Activated naive CD4-positive, alpha-beta T cell treated with anti-CD3 and anti-CD28 coated beads, Interleukin-2, amount 50 U/mL, for 24 hours (primary cell): ENCODE measurements around the gene ADAMTS4.

Experiments used
- H3K27ac Mint-ChIP-seq: one replicate; pipeline ENCODE4 v1.8.0; 2021; ENCODE audit warnings: mild to moderate bottlenecking, mixed read lengths
- H3K27me3 Mint-ChIP-seq: one replicate; pipeline ENCODE4 v1.8.0; 2021; ENCODE audit warnings: mixed read lengths
- H3K36me3 Mint-ChIP-seq: one replicate; pipeline ENCODE4 v1.8.0; 2021; ENCODE audit warnings: mixed read lengths
- H3K4me1 Mint-ChIP-seq: one replicate; pipeline ENCODE4 v1.8.0; 2021; ENCODE audit warnings: mixed read lengths
- H3K4me3 Mint-ChIP-seq: one replicate; pipeline ENCODE4 v1.8.0; 2021; ENCODE audit warnings: mild to moderate bottlenecking, mixed read lengths
- H3K9me3 Mint-ChIP-seq: one replicate; pipeline ENCODE4 v1.8.0; 2021; ENCODE audit warnings: mixed read lengths

ADAMTS4 gene

GRCh38 chr1:161159087-161159912 is 39.6 kb downstream of the ADAMTS4 start, which contains the start of gene USP21:
TSS of gene USP21 (plus strand) at chr1:161159500. CDS start at chr1:161160641, 1,141 bp downstream.
- Mint-ChIP-seq H3K36me3 (peaks cover 14% of the 10 kb centered on the region), H3K4me1 (peaks cover 62% of the 10 kb centered on the region), H3K27ac (peak within 1 kb of the TSS; percentile 93), H3K4me3 (peak within 1 kb of the TSS; percentile 91), H3K9me3 (no peaks in the 10 kb centered on the region), H3K27me3 (no peaks in the 10 kb centered on the region)

- H3K27ac Mint-ChIP-seq = peak overlapping the region; percentile 93
- H3K27me3 Mint-ChIP-seq = no peaks in the 10 kb centered on the region
- H3K4me3 Mint-ChIP-seq = peak overlapping the region; percentile 91
- peaks cover 64% of the 10 kb centered on the region for H3K4me1 Mint-ChIP-seq
- peaks cover 14% of the 10 kb centered on the region for H3K36me3 Mint-ChIP-seq
- H3K9me3 Mint-ChIP-seq = no peaks in the 10 kb centered on the region
These were observed 40.4 kb downstream of the ADAMTS4 start for GRCh38 chr1:161158316-161159010.

- peaks cover 58% of the 10 kb centered on the region for H3K4me1 Mint-ChIP-seq
- peak overlapping the region; percentile 91 for H3K4me3 Mint-ChIP-seq
These were observed 41.0 kb downstream of the ADAMTS4 start for GRCh38 chr1:161157867-161158266.

GRCh38 chr1:161153682-161154337 is 45.0 kb downstream of the ADAMTS4 start, which contains the start of gene UFC1:
TSS of gene UFC1 (plus strand) at chr1:161153978. CDS start at chr1:161153998, 20 bp downstream.
- Mint-ChIP-seq H3K4me3 (peak within 1 kb of the TSS; percentile 96), H3K4me1 (peaks cover 22% of the 10 kb centered on the region), H3K27ac (peak within 1 kb of the TSS; percentile 100), H3K36me3 (peaks cover 8% of the 10 kb centered on the region), H3K9me3 (no peaks in the 10 kb centered on the region), H3K27me3 (no peaks in the 10 kb centered on the region)

More at GRCh38 chr1:161157867-161158266, 41.0 kb downstream of the ADAMTS4 start:
- H3K36me3 Mint-ChIP-seq = peaks cover 13% of the 10 kb centered on the region
- no peaks in the 10 kb centered on the region for H3K9me3 Mint-ChIP-seq
- no peaks in the 10 kb centered on the region for H3K27me3 Mint-ChIP-seq
- no peak overlapping the region for H3K27ac Mint-ChIP-seq

- peak overlapping the region; percentile 96 for H3K4me3 Mint-ChIP-seq
- no peaks in the 10 kb centered on the region for H3K27me3 Mint-ChIP-seq
- peaks cover 8% of the 10 kb centered on the region for H3K36me3 Mint-ChIP-seq
- H3K27ac Mint-ChIP-seq = peak overlapping the region; percentile 76
- H3K4me1 Mint-ChIP-seq = peaks cover 19% of the 10 kb centered on the region
- H3K9me3 Mint-ChIP-seq = no peaks in the 10 kb centered on the region
These were observed 45.7 kb downstream of the ADAMTS4 start for GRCh38 chr1:161153176-161153575.

GRCh38 chr1:161145832-161146231 is 53.0 kb downstream of the ADAMTS4 start:
- Mint-ChIP-seq H3K36me3 (no peaks in the 10 kb centered on the region), H3K27me3 (no peaks in the 10 kb centered on the region), H3K9me3 (no peaks in the 10 kb centered on the region), H3K27ac (no peak overlapping the region), H3K4me3 (no peak overlapping the region), H3K4me1 (no peaks in the 10 kb centered on the region)

- no peaks in the 10 kb centered on the region for H3K27me3 Mint-ChIP-seq
- no peaks in the 10 kb centered on the region for H3K9me3 Mint-ChIP-seq
- no peaks in the 10 kb centered on the region for H3K36me3 Mint-ChIP-seq
- no peak overlapping the region for H3K4me3 Mint-ChIP-seq
- no peak overlapping the region for H3K27ac Mint-ChIP-seq
- H3K4me1 Mint-ChIP-seq = peaks cover 8% of the 10 kb centered on the region
These were observed 58.0 kb downstream of the ADAMTS4 start for GRCh38 chr1:161140755-161141400.

GRCh38 chr1:161139766-161140165 is 59.1 kb downstream of the ADAMTS4 start:
- H3K9me3 Mint-ChIP-seq = no peaks in the 10 kb centered on the region
- no peaks in the 10 kb centered on the region for H3K27me3 Mint-ChIP-seq
- no peak overlapping the region for H3K4me3 Mint-ChIP-seq
- no peaks in the 10 kb centered on the region for H3K36me3 Mint-ChIP-seq
- peaks cover 13% of the 10 kb centered on the region for H3K4me1 Mint-ChIP-seq
- H3K27ac Mint-ChIP-seq = no peak overlapping the region

GRCh38 chr1:161138431-161138830 is 60.4 kb downstream of the ADAMTS4 start:
- no peak overlapping the region for H3K4me3 Mint-ChIP-seq

GRCh38 chr1:161137881-161138280 is 61.0 kb downstream of the ADAMTS4 start:
- no peak overlapping the region for H3K4me3 Mint-ChIP-seq
- no peak overlapping the region for H3K27ac Mint-ChIP-seq
- H3K36me3 Mint-ChIP-seq = no peaks in the 10 kb centered on the region
- H3K27me3 Mint-ChIP-seq = no peaks in the 10 kb centered on the region
- H3K4me1 Mint-ChIP-seq = peaks cover 13% of the 10 kb centered on the region
- no peaks in the 10 kb centered on the region for H3K9me3 Mint-ChIP-seq

More at GRCh38 chr1:161138431-161138830, 60.4 kb downstream of the ADAMTS4 start:
- Mint-ChIP-seq H3K36me3 (no peaks in the 10 kb centered on the region), H3K27ac (peak overlapping the region; percentile 76), H3K4me1 (peaks cover 13% of the 10 kb centered on the region), H3K27me3 (no peaks in the 10 kb centered on the region), H3K9me3 (no peaks in the 10 kb centered on the region)
